NCI-H69 (cell line): ENCODE measurements around the gene SCRN1.
"Not testable (repeated sequence)": the region's sequence is repeated elsewhere in the genome, so short reads cannot be mapped to it uniquely, and the experiment has no call there.

Experiments
- DNase-seq: peaks from one replicate; lab custom pipeline; 2025; lab: John Stamatoyannopoulos, UW

SCRN1 gene

DNA sequence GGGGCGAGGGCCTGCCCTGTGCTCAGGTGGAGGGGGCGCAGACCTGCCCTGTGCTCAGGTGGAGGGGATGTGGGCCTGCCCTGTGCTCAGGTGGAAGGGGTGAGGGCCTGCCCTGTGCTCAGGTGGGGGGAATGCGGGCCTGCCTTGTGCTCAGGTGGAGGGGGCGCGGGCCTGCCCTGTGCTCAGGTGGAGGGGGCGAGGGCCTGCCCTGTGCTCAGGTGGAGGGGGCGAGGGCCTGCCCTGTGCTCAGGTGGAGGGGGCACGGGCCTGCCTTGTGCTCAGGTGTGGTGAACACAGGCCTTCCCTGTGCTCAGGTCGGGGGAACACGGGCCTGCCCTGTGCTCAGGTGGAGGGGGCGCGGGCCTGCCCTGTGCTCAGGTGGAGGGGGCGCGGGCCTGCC is 98.8 kb downstream of the SCRN1 start:
- not testable (repeated sequence) for DNase-seq

GRCh38 chr7:29890251-29890650 is 99.3 kb downstream of the SCRN1 start:
- DNase-seq, result no peak

DNA sequence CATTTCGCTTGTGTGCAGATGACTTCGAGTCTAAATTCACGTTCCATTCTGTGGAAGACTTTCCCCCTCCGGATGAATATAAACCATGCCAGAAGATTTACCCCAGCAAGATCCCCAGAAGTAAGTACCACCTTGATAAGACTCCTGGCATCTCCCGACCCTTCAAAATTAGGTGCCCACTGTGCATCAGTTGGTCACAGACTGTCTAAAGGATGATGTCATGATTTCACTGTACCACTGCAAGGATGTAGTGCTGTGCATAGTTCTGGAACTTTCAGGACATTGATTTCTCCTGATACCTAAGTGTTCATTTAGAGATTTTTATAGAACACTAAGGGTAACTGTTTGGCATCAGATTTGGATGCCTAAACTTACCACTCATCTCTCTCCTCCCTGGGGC is 100.3 kb downstream of the SCRN1 start:
- DNase-seq, result no peak

DNA sequence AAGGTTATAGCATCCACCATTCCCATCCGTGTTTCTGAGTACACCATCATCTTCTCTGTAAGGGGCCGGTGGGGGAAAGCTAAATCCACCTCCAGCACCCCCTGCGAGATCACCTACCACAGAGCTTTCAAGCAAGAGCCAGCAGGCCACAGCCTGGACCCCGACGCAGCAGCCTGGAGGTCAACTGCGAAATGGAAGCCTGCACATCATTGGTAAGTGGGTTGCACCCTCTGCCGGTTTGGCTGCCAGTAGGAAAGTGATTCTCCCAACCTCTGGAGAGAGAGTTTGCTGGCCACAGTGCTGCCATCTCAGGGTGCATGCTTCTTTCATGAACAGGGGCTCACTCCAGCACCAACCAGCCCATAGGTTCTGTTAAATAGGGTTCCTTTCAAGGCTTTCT is 101.6 kb downstream of the SCRN1 start:
- DNase-seq, result no peak

GRCh38 chr7:29886827-29887226 is 102.8 kb downstream of the SCRN1 start:
- no peak for DNase-seq

DNA sequence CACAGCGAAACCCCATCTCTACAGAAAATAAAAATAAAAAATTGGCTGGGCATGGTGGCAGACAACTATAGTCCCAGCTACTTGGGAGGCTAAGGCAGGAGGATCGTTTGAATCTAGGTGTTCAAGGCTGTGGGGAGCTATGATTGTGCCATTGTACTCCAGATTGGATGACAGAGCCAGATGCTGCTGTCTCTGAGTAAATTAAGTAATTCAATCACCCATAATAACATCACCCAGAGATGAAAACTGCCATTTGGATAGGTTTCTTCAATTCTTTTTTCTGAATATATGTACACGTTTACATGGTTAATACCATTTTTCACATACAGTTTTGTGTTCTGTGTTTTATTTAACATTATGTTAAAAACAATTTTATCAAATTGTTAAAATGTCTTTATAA is 104.0 kb downstream of the SCRN1 start:
- peak; percentile 72 for DNase-seq

GRCh38 chr7:29884399-29885272 is 105.0 kb downstream of the SCRN1 start:
- DNase-seq, result peak; percentile 89

GRCh38 chr7:29883462-29884398 is 105.9 kb downstream of the SCRN1 start:
- peak; percentile 86 for DNase-seq

DNA sequence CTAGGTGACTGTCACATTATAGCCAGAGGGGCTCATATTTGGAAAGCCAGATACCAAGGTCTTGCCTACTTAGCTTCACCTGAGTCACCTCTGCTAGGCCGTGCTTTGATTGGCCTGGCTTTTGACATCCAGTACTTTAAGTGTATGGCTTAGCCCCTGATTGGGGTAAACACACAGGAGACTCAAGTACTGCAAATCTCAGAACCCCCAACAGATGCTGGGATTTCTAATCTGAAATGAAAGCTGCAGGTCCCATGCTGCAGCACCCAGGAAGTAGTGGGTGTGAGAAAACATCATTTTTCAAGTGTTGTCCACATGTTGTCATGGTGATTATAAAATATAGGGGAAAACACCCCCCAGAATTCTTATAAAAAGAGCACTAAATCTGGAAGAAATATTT is 107.1 kb downstream of the SCRN1 start:
- no peak for DNase-seq

GRCh38 chr7:29881724-29882123 is 107.9 kb downstream of the SCRN1 start:
- peak; percentile 8 for DNase-seq

DNA sequence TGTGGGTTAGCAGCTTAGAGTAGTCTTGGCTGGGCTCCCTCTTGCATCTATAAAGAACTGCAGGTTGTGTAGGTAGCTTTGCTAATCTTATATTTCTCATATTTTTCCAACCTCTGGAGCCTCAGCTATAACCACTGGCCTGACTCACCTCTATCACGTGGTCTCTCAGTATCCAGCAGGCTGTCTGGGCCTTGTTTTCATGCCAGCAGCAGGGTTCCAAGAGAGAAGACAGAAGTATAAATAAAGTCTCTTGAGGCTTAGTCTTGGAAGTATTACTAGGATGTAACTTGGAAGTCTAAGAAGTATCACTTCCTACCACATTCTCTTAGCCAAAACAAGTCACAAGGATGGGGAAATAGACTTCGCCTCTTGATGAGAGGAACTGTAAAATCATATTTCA is 110.0 kb downstream of the SCRN1 start:
- no peak for DNase-seq

GRCh38 chr7:29878081-29878688 is 111.4 kb downstream of the SCRN1 start:
- DNase-seq, result peak; percentile 69

DNA sequence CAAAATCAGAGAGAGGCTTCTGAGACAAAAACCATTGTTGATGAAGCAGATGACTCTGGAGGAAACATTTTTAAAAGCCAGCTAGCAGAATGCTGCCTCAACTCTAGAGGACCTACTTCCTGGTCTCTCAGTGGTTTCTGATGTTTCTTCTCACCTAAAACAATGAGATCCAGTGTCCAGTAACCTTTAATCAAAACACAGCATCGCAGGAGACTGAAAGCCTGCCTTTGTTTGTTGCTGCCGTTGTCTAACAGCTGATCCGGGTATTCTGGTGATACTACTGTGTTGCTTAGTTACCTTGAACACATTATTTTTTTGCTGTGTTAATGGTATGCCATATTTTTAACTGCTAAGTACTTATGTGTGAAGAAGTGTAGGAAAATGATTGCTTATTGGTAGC is 112.4 kb downstream of the SCRN1 start:
- peak; percentile 41 for DNase-seq

GRCh38 chr7:29875741-29876140 is 113.9 kb downstream of the SCRN1 start:
- no peak for DNase-seq

- DNase-seq, result no peak
Observed at GRCh38 chr7:29873644-29874294, 115.8 kb downstream of the SCRN1 start.

GRCh38 chr7:29871787-29872398 is 117.7 kb downstream of the SCRN1 start:
- no peak for DNase-seq
